Muscle layer of colon (tissue), 2 donors: ENCODE data around the gene TMEM50B.
A peak's percentile ranks its signal among the peaks of the same experiment; 100 is the strongest.

Experiments used
- H3K27ac ChIP-seq: one replicate; pipeline ENCODE4 v1.7.0; 2013; ENCODE audit warnings: low read depth, mild to moderate bottlenecking, low read length, moderate library complexity
- H3K27me3 ChIP-seq, 2 donors: one replicate each; pipeline ENCODE4 v1.7.0; 2013; ENCODE audit warnings: low read length in 2 of 2, mild to moderate bottlenecking in 2 of 2; ENCODE audit not compliant: insufficient read depth in 2 of 2, control insufficient read depth in 1 of 2
- H3K36me3 ChIP-seq: one replicate; pipeline ENCODE4 v1.7.0; 2013; ENCODE audit warnings: mild to moderate bottlenecking, low read length; ENCODE audit not compliant: insufficient read depth
- H3K4me1 ChIP-seq: one replicate; pipeline ENCODE4 v1.7.0; 2013; ENCODE audit warnings: mild to moderate bottlenecking, low read length; ENCODE audit not compliant: insufficient read depth
- H3K4me3 ChIP-seq, 2 donors: one replicate each; pipeline ENCODE4 v1.7.0; 2013; ENCODE audit warnings: low read length in 2 of 2, low read depth in 1 of 2, mild to moderate bottlenecking in 1 of 2, moderate library complexity in 1 of 2
- H3K9ac ChIP-seq: one replicate; pipeline ENCODE4 v1.7.0; 2013; ENCODE audit warnings: low read length
- H3K9me3 ChIP-seq: one replicate; pipeline ENCODE4 v1.7.0; 2013; ENCODE audit warnings: mild to moderate bottlenecking, low read length
- donor health status: abdominal sarcoma.
- donor health status: Adenocarcinoma of cecum.

TMEM50B gene

DNA sequence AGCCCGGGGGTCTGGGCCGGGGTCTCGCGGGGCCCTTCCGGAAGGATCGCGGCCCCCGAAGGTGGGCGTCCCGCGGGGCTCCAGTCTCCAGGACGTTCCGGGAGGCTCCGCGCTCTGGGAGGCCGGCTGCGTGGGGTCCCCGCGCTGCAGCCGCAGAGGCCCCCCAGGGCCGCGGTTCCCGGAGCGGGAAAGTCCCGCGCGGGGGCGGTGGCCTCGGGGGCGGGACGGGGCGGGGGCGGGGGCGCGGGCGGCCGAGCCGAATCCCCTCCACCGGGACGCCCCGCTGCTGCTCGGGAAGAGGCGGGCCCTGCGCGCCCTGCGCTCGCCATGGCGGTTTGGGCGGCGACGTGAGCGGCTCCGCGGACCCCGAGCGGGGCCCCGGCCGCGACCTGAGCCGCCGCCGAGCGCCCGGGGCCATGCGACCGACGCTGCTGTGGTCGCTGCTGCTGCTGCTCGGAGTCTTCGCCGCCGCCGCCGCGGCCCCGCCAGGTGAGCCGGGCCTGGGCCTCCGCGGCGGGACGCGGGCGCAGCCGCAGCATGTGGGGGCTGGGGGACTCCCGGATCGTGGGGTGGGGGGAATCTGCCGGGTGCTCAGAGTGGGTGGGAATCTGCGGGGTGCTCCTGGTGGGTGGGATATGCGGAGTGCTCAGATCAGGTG, 76.5 kb downstream of the TMEM50B start, which contains the start of gene IFNGR2:
Gene IFNGR2, plus strand, starts transcription at position 286 of the 658 bp plus-strand sequence. Its CDS starts 131 bp downstream, at position 417.
- Histone ChIP-seq H3K27ac (peak within 1 kb of the TSS; percentile 89), H3K4me3 (peak within 1 kb of the TSS; percentile 67 to 80), H3K36me3 (no peaks in the 10 kb centered on the region), H3K4me1 (peaks cover 20% of the 10 kb centered on the region), H3K9me3 (no peaks in the 10 kb centered on the region), H3K9ac (peak within 1 kb of the TSS; percentile 61), H3K27me3 (no peaks in the 10 kb centered on the region)

DNA sequence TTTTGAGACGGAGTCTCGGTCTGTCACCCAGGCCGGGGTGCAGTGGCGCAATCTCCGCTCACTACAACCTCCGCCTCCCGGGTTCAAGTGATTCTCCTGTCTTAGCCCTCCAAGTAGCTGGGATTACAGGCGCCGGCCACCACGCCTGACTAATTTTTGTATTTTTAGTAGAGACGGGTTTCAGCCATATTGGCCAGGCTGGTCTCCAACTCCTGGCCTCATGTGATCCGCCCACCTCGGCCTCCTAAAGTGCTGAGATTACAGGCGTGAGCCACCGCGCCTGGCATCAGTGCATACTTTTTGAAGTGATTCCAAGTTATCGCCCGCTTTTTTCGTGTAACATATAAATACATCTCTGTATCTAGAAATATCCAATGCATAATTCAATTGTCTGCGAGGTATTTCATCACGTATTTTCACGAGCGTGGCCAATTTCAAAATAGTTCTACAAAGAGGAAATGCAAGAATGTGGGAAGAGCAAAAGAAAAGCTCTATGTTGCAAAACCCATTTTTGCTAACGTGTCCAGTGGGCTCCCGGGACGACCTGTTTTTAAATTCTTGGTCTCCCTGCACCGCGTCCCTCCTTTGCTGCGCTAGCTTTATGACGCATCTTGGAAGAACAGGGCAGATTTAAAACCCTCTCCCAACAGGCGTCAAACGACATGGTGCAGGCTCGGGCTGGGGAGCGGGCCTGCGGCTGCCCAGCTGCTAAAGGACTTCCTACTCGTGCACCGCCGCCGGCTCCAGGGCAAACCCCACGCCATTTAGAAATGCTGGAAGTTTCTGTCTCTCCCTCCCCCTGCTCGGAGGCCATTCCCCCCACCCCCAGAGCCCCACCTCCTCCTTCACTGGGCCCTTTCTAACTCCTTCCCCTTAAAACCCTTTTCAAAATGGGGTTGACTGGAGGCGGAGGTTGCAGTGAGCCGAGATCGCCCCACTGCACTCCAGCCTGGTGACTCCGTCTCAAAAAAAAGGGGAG, 77.5 kb downstream of the TMEM50B start:
- Histone ChIP-seq H3K27ac (peak overlapping the region; percentile 89), H3K9me3 (no peaks in the 10 kb centered on the region), H3K4me1 (peaks cover 20% of the 10 kb centered on the region), H3K4me3 (peak overlapping the region; percentile 55 to 58), H3K9ac (no peak overlapping the region), H3K36me3 (no peaks in the 10 kb centered on the region), H3K27me3 (no peaks in the 10 kb centered on the region)

DNA sequence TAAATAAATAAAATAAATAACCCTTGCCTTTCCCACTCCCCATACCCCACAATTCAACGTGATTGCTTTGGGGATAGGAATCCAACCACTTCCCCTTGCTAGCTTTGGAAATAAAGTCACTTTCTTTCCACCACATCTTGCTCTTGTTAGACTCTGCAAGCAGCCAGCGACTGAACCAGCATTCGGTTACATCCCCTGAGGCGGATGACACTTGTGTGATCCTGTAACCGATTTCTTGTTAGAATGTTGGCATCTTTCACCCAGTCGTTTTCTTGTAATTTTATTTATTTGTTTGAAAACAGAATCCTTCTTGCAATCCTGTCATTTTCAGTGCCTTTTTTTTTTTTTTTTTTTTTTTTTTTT, 78.2 kb downstream of the TMEM50B start:
- Histone ChIP-seq H3K36me3 (no peaks in the 10 kb centered on the region), H3K9me3 (no peaks in the 10 kb centered on the region), H3K4me3 (no peak overlapping the region), H3K4me1 (peaks cover 20% of the 10 kb centered on the region), H3K27ac (no peak overlapping the region), H3K27me3 (no peaks in the 10 kb centered on the region), H3K9ac (no peak overlapping the region)
